MG63 (cell line): ENCODE results near the gene COG1. TPM values are rescaled to one million over a fixed set of nuclear protein-coding genes. Genes with fewer than 3 reads are reported as not detected.

ENCODE experiments used
- DNase-seq: peaks from one replicate; pipeline ENCODE4 v3.0.0-alpha.2; 2020
- H3K27me3 ChIP-seq: fragments of 250-450 bp; sonication (Bioruptor Pico); 2 replicates; pipeline ENCODE4 v1.5.1; 2020; ENCODE audit warnings: mild to moderate bottlenecking, moderate library complexity
- H3K36me3 ChIP-seq: fragments of 250-450 bp; sonication (Bioruptor Pico); 2 replicates; pipeline ENCODE4 v1.5.1; 2020; ENCODE audit warnings: mild to moderate bottlenecking, moderate library complexity
- H3K4me3 ChIP-seq: fragments of 250-450 bp; sonication (Bioruptor Pico); 2 replicates; pipeline ENCODE4 v1.5.1; 2020; ENCODE audit warnings: mild to moderate bottlenecking, moderate library complexity
- H3K9me3 ChIP-seq: fragments of 250-450 bp; sonication (Bioruptor Pico); 2 replicates; pipeline ENCODE4 v1.5.1; 2020; ENCODE audit warnings: mild to moderate bottlenecking, moderate library complexity
- total RNA-seq: library from RNA; depleted of rRNA; stranded (reverse); fragments of >200 nt; shearing (Covaris generic); gene quantifications from 2 replicates; pipeline ENCODE4 v1.2.3, GENCODE V29; 2014; ENCODE audit warnings: low replicate concordance

Gene COG1
- total RNA-seq, 1 experiment from 2014 or later = 25.5 TPM

- H3K27me3 ChIP-seq = no peaks in the 10 kb centered on the region
- DNase-seq = no peak
- no peak overlapping the region for H3K4me3 ChIP-seq
- peaks cover 63% of the 10 kb centered on the region for H3K36me3 ChIP-seq
- no peaks in the 10 kb centered on the region for H3K9me3 ChIP-seq
Observed at GRCh38 chr17:73208139-73208827, 15.4 kb downstream of the COG1 start.

DNA sequence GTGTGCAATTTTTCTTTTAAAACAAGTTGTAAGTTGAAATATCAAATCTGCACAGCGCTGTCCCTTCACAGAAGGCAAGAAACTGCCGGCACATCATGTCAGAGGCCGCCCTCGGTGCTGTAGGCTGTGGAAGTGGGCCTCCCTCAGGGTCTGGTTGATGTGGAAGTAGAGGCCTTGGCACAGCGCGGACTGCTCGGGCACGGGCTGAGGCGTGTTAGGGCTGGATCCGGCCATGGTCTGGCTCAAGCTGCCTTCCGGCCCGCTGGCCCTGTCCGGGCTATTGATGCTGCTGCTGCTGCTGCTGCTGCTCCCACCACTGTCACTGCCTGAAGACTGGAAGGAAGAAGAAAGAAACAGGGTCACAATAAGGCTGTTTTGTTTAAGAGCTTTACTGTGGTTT, 16.6 kb downstream of the COG1 start:
- no peak for DNase-seq
- Histone ChIP-seq H3K4me3 (no peak overlapping the region), H3K9me3 (no peaks in the 10 kb centered on the region), H3K36me3 (peaks cover 55% of the 10 kb centered on the region), H3K27me3 (no peaks in the 10 kb centered on the region)

DNA sequence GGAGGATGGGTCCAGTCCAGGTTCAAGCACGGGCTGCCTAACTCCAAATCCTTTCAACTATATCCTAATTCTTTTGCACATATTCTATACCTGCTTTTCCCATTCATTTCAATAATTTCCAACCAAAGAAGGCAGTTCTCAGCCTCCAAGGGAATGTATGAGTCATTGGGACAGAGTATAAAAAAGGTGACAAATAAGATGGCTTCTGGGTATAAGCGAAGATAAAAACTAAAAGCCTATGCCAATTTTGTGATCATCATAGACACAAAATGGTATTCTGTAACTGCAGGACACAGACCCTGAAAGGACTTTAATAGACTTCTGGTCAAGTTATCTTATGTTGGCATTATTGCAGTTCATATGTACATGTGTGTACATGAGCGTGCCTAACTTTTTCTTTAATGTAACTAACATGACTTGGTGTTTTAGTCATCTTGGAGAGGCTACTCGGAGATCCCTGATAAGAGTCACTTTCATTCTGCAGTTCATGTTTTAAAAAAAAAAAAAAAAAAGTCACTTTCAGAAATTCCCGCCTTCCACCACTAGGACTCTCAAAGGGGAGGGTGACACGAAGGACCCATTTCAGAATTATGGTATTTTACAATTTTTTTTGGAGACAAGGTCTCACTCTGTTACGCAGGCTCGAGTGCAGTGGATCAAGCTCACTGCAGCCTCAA, 17.3 kb downstream of the COG1 start:
- peaks cover 50% of the 10 kb centered on the region for H3K36me3 ChIP-seq

DNA sequence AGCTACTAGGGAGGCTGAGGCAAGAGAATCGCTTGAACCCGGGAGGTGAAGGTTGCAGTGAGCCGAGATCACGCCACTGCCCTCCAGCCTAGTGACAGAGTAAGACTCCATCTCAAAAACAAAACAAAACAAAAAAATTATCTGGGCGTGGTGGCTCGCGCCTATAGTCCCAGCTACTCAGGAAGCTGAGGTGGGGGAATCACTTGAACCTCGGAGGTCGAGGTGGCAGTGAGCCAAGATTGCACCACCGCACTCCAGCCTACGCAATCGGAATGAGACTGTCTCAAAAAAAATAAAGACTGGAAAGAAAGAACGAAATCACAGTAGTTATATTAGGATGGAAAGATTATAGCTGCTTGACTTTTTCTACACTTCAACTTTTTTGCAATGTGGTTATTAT, 18.9 kb downstream of the COG1 start:
- Histone ChIP-seq H3K9me3 (no peaks in the 10 kb centered on the region), H3K4me3 (no peak overlapping the region), H3K27me3 (no peaks in the 10 kb centered on the region), H3K36me3 (peaks cover 38% of the 10 kb centered on the region)
- no peak for DNase-seq

More for the DNA sequence above, 17.3 kb downstream of the COG1 start:
- no peaks in the 10 kb centered on the region for H3K27me3 ChIP-seq
- DNase-seq = no peak
- no peak overlapping the region for H3K4me3 ChIP-seq
- H3K9me3 ChIP-seq = no peaks in the 10 kb centered on the region

DNA sequence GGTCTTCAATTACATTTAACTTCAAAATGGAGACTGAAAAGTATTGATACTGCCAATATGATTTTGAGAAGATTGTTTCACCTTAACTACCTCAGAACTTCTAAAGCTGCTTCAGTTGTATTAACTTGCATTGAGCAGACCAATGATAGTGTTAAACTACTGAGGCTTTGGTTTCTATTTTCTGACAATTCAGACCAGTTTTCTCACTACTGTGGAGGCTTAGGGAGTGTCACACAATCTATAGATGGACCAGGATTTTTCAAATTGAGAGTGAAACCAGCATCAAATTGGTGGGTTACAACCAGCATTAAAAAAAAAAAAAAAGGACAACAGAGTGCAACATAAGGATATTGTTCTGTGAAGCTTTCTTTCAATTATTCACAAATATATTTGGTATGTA, 21.2 kb downstream of the COG1 start:
- DNase-seq = no peak
- no peaks in the 10 kb centered on the region for H3K27me3 ChIP-seq
- H3K36me3 ChIP-seq = peaks cover 23% of the 10 kb centered on the region

DNA sequence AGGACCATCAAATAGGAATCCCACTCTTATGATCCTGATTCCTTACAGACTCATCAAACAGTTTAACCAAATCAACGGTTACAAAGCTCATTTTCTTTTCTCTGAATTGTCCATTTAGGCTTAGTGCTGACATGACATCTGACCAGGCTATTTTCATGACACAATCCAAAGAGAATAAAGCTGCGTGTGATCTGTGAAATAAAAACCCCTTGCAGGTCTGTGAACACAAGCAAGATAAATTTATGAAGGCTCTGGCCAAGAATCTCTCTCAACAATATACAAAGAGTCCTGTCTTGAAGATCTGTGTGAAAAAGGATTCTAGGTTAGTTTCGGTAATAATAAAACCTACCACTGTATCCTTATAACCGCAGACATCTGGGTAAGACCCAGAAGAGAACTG, 22.0 kb downstream of the COG1 start:
- Histone ChIP-seq H3K9me3 (no peaks in the 10 kb centered on the region), H3K36me3 (peaks cover 15% of the 10 kb centered on the region), H3K4me3 (no peak overlapping the region), H3K27me3 (no peaks in the 10 kb centered on the region)
- no peak for DNase-seq

More for the DNA sequence above, 21.2 kb downstream of the COG1 start:
- no peak overlapping the region for H3K4me3 ChIP-seq
- no peaks in the 10 kb centered on the region for H3K9me3 ChIP-seq

DNA sequence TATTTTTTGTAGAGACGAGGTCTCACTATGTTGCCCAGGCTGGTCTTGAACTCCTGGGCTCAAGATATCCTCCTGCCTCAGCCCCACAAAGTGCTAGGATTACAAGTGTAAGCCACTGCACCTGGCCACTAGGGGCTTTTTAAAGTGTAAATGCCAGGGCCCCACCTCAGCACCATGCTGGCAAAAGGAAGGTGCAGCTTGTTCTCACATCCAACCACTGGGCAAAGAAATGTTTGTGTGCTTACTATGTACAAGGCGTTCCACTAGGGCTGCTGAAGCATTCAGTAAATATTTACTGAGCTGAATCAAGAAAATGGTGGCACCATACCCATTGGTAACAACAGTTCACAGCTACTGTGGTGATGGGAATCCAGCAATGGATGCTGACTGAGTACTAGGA, 22.6 kb downstream of the COG1 start:
- Histone ChIP-seq H3K27me3 (no peaks in the 10 kb centered on the region), H3K4me3 (no peak overlapping the region), H3K9me3 (no peaks in the 10 kb centered on the region), H3K36me3 (peaks cover 11% of the 10 kb centered on the region; the same call in 1 of the 2 replicates)
- DNase-seq = no peak

- H3K4me3 ChIP-seq = no peak overlapping the region
- H3K9me3 ChIP-seq = no peaks in the 10 kb centered on the region
- DNase-seq = no peak
- peaks cover 12% of the 10 kb centered on the region for H3K36me3 ChIP-seq
- no peaks in the 10 kb centered on the region for H3K27me3 ChIP-seq
Observed at GRCh38 chr17:73223626-73224230, 30.9 kb downstream of the COG1 start.

GRCh38 chr17:73224237-73224636, 31.4 kb downstream of the COG1 start:
- Histone ChIP-seq H3K36me3 (peaks cover 14% of the 10 kb centered on the region), H3K4me3 (no peak overlapping the region), H3K9me3 (no peaks in the 10 kb centered on the region), H3K27me3 (no peaks in the 10 kb centered on the region)
- no peak for DNase-seq

DNA sequence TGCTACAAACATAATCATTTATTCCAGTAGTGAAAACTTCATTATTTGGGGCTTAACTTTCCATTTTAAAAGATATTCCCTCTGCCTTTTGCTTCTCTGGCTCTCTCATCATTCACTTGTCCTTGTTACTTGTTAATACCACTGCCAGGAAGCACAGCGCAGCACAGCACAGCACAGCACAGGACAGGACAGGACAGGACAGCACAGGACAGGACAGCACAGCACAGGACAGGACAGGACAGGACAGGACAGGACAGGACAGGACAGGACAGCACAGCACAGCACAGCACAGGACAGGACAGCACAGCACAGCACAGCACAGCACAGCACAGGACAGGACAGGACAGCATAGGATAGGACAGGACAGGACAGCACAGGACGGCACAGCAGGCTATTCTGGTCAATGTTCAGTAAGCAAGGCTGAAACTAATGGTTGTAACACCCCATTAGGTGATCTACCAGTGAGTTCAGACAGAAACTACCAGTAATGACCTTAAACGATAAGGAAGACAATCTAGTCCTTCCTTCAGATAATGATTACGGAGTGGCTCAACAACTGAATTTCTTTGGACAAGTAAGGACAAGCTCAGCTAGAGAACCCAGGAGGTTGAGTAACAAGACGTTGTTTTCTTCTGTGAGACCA, 31.9 kb downstream of the COG1 start:
- Histone ChIP-seq H3K9me3 (no peaks in the 10 kb centered on the region), H3K4me3 (no peak overlapping the region), H3K27me3 (no peaks in the 10 kb centered on the region), H3K36me3 (peaks cover 15% of the 10 kb centered on the region)
- DNase-seq = no peak

DNA sequence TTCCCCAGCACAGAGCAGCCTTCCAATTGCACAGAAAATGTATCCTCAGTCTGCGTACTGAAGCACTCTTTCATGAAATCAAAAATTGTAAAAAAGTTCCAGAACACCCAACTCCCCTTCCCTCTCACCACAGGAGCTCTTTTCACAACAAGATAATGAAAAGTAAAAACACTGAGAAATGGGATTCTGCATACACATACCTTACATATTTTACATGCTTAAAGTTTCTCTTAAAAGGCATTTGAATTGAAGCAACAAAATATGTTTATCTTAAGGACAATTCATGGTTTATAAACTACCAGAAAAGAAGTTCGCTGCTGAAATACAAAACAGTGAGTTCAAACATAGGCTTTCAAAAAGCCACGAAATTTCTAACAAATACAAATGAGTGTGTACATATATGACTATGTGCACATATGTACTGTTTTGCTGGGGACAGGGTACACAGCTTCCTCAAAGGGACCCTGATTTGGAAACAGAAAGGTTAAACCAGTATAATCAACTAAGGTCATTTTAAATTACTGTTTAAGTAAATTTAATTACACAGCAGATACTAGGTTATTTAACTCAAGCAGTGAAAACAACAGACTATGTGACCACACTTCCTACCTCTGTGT, 33.8 kb downstream of the COG1 start:
- no peak overlapping the region for H3K4me3 ChIP-seq
- no peaks in the 10 kb centered on the region for H3K9me3 ChIP-seq
- no peaks in the 10 kb centered on the region for H3K27me3 ChIP-seq
- no peak for DNase-seq
- H3K36me3 ChIP-seq = peaks cover 17% of the 10 kb centered on the region; the same call in 1 of the 2 replicates

- Histone ChIP-seq H3K9me3 (no peaks in the 10 kb centered on the region), H3K27me3 (no peaks in the 10 kb centered on the region), H3K36me3 (peaks cover 17% of the 10 kb centered on the region; the same call in 1 of the 2 replicates), H3K4me3 (no peak overlapping the region)
- no peak for DNase-seq
Observed at GRCh38 chr17:73227379-73227778, 34.5 kb downstream of the COG1 start.

DNA sequence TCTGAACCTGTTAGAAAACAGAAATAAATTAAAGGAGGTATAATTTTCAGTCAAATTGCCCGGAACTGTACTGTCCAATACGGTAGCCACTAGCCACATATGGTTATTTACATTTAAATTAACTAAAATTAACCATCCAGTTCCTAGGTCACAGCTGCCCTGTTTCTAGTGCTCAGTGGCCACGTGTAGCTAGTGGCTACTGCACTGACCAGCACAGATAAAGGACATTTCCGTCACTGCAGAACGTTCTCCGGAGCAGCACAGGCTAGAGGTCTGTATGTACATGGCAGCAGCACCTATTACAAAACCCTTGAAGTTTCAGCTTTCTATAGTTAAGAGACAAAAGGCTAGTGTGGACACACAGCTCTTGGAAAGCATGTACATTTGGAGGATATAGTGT, 35.1 kb downstream of the COG1 start:
- no peak overlapping the region for H3K4me3 ChIP-seq
- H3K27me3 ChIP-seq = no peaks in the 10 kb centered on the region
- DNase-seq = no peak
- peaks cover 19% of the 10 kb centered on the region; the same call in 1 of the 2 replicates for H3K36me3 ChIP-seq
- H3K9me3 ChIP-seq = no peaks in the 10 kb centered on the region; the same call in 1 of the 2 replicates

GRCh38 chr17:73228748-73229236, 35.9 kb downstream of the COG1 start:
- no peaks in the 10 kb centered on the region; the same call in 1 of the 2 replicates for H3K9me3 ChIP-seq
- no peak overlapping the region for H3K4me3 ChIP-seq
- peak; percentile 90 for DNase-seq
- peaks cover 17% of the 10 kb centered on the region; the same call in 1 of the 2 replicates for H3K36me3 ChIP-seq
- no peaks in the 10 kb centered on the region for H3K27me3 ChIP-seq

DNA sequence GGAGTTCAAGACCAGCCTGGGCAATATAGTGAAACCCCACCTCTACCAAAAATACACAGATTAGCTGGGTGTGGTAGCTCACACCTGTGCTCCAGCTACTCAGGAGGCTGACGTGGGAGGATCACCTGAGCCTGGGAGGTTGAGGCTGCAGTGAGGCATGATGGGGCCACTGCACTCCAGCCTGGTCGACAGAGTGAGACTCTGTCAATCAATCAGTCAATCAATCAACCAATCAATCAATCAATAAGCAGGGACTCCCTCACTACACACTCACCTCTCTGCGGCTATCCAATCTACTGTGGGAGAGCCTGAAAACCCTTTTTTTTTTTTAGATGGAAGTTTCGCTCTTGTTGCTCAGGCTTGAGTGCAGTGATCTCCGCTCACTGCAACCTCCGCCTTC, 37.2 kb downstream of the COG1 start:
- DNase-seq = no peak
- peaks cover 22% of the 10 kb centered on the region for H3K36me3 ChIP-seq
- H3K9me3 ChIP-seq = no peaks in the 10 kb centered on the region; the same call in 1 of the 2 replicates
- no peak overlapping the region for H3K4me3 ChIP-seq
- no peaks in the 10 kb centered on the region for H3K27me3 ChIP-seq

DNA sequence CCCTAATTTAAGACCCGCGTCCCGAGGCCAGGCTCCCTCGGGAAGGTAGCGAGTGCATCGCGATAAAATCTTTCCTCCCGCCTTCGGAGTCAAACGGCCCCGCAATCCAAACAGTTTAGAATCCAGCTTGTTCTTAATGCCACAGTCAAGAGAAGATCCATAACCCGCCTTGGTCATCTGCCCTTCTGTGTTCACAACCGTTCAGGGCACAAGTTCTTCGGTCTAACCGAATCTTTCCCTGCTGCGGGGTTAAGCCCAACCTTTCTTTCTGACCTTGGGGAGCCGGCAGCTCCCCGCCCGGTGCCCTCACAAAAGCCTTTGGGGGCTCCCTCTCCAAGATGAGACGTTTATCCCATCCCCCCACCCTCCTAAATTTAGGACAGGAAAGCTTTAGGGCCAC, 38.5 kb downstream of the COG1 start:
- no peaks in the 10 kb centered on the region for H3K27me3 ChIP-seq
- DNase-seq = peak; percentile 8
- H3K4me3 ChIP-seq = peak overlapping the region; percentile 89
- H3K36me3 ChIP-seq = peaks cover 35% of the 10 kb centered on the region
- no peaks in the 10 kb centered on the region; the same call in 1 of the 2 replicates for H3K9me3 ChIP-seq
